Measurements from ENCODE around the gene KRT7.

GRCh38 chr12:52228366-52228765, 4.7 kb upstream of the KRT7 start:
- TF ChIP-seq EP300 (IDR thresholded peaks at IDR 0.05; ENCODE audit: low read length) (no peak), PHF8 (IDR thresholded peaks at IDR 0.05; ENCODE audit: borderline replicate concordance, low read length) (no peak), CTCF (IDR thresholded peaks at IDR 0.05 in 2 of 3, conservative IDR thresholded peaks at IDR 0.05 in 1 of 3; ENCODE audit: insufficient read depth in 2 of 3, low read depth in 1 of 3, low read length in 3 of 3) (no peak), TAF7 (tag; IDR thresholded peaks at IDR 0.05) (no peak), POLR2AphosphoS5 (IDR thresholded peaks at IDR 0.05; ENCODE audit: control insufficient read depth, insufficient read depth, low read depth, low read length) (no peak), JUND (IDR thresholded peaks at IDR 0.05; ENCODE audit: borderline replicate concordance, low read depth, low read length) (no peak), JUND (tag; IDR thresholded peaks at IDR 0.05; ENCODE audit: borderline replicate concordance, low read depth, low read length) (no peak), SNAPC5 (CRISPR knock-in tag; IDR thresholded peaks at IDR 0.05) (no peak), POLR2A (conservative IDR thresholded peaks at IDR 0.05) (no peak), ZKSCAN1 (IDR thresholded peaks at IDR 0.05; ENCODE audit: low read depth, low read length) (no peak)

Data from K562 (cell line).